H1 (cell line): ENCODE measurements around the gene SLC26A11. TPM values are rescaled to one million over a fixed set of nuclear protein-coding genes. Genes with fewer than 3 reads are reported as not detected.
A peak's percentile ranks its signal among the peaks of the same experiment; 100 is the strongest.

Source experiments
- BACH1 ChIP-seq: IDR thresholded peaks from 2 replicates; pipeline ENCODE4 v1.6.1; 2012; ENCODE audit warnings: low read length, improper control_type of control experiment
- EGR1 ChIP-seq: IDR thresholded peaks from 2 replicates; pipeline ENCODE4 v1.6.1; 2011; ENCODE audit warnings: low read depth, low read length, borderline replicate concordance
- KDM1A ChIP-seq: fragments of 200-600, 300-600 bp; sonication (generic); IDR thresholded peaks from 2 replicates; pipeline ENCODE4 v1.7.1; 2016; ENCODE audit warnings: mild to moderate bottlenecking, low read length, borderline replicate concordance
- POLR2A ChIP-seq, 2 experiments: IDR thresholded peaks; 1 replicate in 1 of 2; 2 replicates in 1 of 2; pipeline ENCODE4 v1.6.1; 2011; ENCODE audit warnings: low read depth in 2 of 2, low read length in 2 of 2, mild to moderate bottlenecking in 2 of 2; ENCODE audit errors: control extremely low read depth in 1 of 2
- RAD21 ChIP-seq, 2 experiments: IDR thresholded peaks in 1 of 2; conservative IDR thresholded peaks in 1 of 2; 2 replicates each; pipeline ENCODE4 v1.6.1; 2011; ENCODE audit warnings: low read depth in 2 of 2, low read length in 2 of 2, improper control_type of control experiment in 1 of 2, inconsistent platforms in 1 of 2, mild to moderate bottlenecking in 1 of 2, moderate library complexity in 1 of 2
- RFX5 ChIP-seq: IDR thresholded peaks from 2 replicates; pipeline ENCODE4 v1.6.1; 2011; ENCODE audit warnings: low read depth, low read length, improper control_type of control experiment, borderline replicate concordance
- RXRA ChIP-seq: IDR thresholded peaks from 2 replicates; pipeline ENCODE4 v1.6.1; 2011; ENCODE audit warnings: low read depth, mild to moderate bottlenecking, low read length, moderate library complexity; ENCODE audit not compliant: insufficient read depth
- SP1 ChIP-seq: IDR thresholded peaks from 2 replicates; pipeline ENCODE4 v1.6.1; 2011; ENCODE audit warnings: low read depth, low read length
- SP4 ChIP-seq: IDR thresholded peaks from 2 replicates; pipeline ENCODE4 v1.6.1; 2012; ENCODE audit warnings: low read length, inconsistent platforms
- TBP ChIP-seq: IDR thresholded peaks from 2 replicates; pipeline ENCODE4 v1.6.1; 2011; ENCODE audit warnings: low read depth, low read length, improper control_type of control experiment
- TCF12 ChIP-seq: IDR thresholded peaks from 2 replicates; pipeline ENCODE4 v1.6.1; 2011; ENCODE audit warnings: low read depth, mild to moderate bottlenecking, low read length
- ZNF274 ChIP-seq: IDR thresholded peaks from 2 replicates; pipeline ENCODE4 v1.7.0; 2012; ENCODE audit warnings: low read length, borderline replicate concordance; ENCODE audit errors: extremely low read depth
- polyA plus RNA-seq, 7 experiments: library from polyadenylated mRNA; depleted of rRNA in 3 of 7; stranded (reverse) in 5 of 7; unstranded in 2 of 7; fragments of >200 nt in 5 of 7; fragments of 200-250 nt in 2 of 7; gene quantifications; 1 replicate in 5 of 7; 2 replicates in 1 of 7; 4 replicates in 1 of 7; pipeline versions ENCODE4 v1.2.1 to v1.2.3, GENCODE V29; 2011 to 2013; ENCODE audit warnings: missing spikeins in 2 of 7, mixed read lengths in 2 of 7
- total RNA-seq: library from RNA; stranded (reverse); fragmentation: NEBNext Ultra II Directional; extraction: Animal tissue kit (Norgen Biotek cat#: 25700); gene quantifications from 2 replicates; pipeline ENCODE4 v1.2.1, GENCODE V29; 2021
- TF ChIP-seq, protein P1 (sequence below): IDR thresholded peaks from 2 replicates; pipeline ENCODE4 v1.6.1; 2011; ENCODE audit warnings: low read depth, mild to moderate bottlenecking, low read length; ENCODE audit not compliant: insufficient read depth
- TF ChIP-seq, protein P2 (sequence below), 3 experiments: IDR thresholded peaks; 1 replicate in 2 of 3; 2 replicates in 1 of 3; pipeline versions ENCODE4 v1.5.1 to v1.6.1; 2011; ENCODE audit warnings: low read length in 3 of 3, mild to moderate bottlenecking in 3 of 3, inconsistent platforms in 2 of 3, low read depth in 1 of 3, moderate library complexity in 1 of 3; ENCODE audit not compliant: insufficient read depth in 1 of 3; ENCODE audit errors: control extremely low read depth in 1 of 3
- TF ChIP-seq, protein P3 (sequence below): IDR thresholded peaks from 2 replicates; pipeline ENCODE4 v1.6.1; 2012; ENCODE audit warnings: inconsistent platforms
- TF ChIP-seq, protein P4 (sequence below): IDR thresholded peaks from 2 replicates; pipeline ENCODE4 v1.6.1; 2012; ENCODE audit warnings: low read length, inconsistent platforms
- TF ChIP-seq, protein P5 (sequence below): IDR thresholded peaks from 2 replicates; pipeline ENCODE4 v1.6.1; 2011; ENCODE audit warnings: low read length, improper control_type of control experiment

The SLC26A11 gene
- total and polyA plus RNA-seq, 2 of the 8 experiments (the other 6 are each of a cell fraction or from before 2014, with no cell fraction given), result 15.5 to 25.9 TPM

DNA sequence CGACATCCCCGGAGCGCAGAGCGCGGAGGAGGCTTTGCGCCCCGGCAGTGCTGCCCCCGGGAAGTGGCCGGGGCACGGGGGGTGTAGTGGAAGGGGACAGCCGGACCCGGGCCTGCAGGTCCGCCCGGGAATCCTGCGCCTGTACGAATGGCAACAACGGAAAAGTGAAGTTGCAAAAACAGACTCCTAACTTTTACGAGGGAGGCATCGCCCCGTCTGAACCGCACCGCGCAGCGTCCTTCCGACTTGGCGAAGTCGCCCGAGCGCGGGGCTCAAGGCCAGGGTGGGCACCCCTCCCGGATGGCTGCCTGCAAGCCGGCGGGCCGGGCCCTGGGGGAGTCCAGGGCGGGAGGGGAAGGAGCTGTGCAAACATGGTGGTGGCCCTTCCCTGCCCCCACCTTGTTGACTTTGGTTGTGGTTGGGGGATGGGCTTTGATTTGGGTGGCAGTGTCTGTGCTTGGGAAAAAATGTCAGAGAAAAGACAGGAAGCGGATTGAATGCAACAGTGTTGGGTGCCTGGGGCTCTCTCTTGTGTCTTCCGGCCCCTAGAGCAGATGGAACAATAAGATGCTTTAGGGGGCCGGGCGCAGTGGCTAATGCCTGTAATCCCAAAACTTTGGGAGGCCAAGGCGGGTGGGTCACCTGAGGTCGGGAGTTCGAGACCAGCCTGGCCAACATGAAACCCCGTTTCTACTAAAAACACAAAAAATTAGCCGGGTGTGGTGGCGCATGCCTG, 41.1 kb downstream of the SLC26A11 start (continued):
- TF ChIP-seq RAD21 (IDR thresholded peaks at IDR 0.05 in 1 of 2, conservative IDR thresholded peaks at IDR 0.05 in 1 of 2; ENCODE audit: low read depth in 2 of 2, low read length in 2 of 2) (0 out of 4 replicates have a peak, but pooled peaks of 1 of the 2 experiments have one; percentile 4), KDM1A (no peak), EGR1 (no peak; the same call in 1 of the 2 replicates), BACH1 (no peak), ZNF274 (no peak), SP4 (0 out of 2 replicates have a peak, but pooled peaks have one; percentile 33), RXRA (no peak), RFX5 (no peak), POLR2A (IDR thresholded peaks at IDR 0.05; ENCODE audit: control extremely low read depth in 1 of 2, low read depth in 2 of 2, low read length in 2 of 2) (peak in 1 of 2 experiments; percentile 54; a peak in 2 of 3 replicates), SP1 (peak; percentile 81), TCF12 (0 out of 2 replicates have a peak, but pooled peaks have one; percentile 53), TBP (peak; percentile 62; the same call in 1 of the 2 replicates)
- TF ChIP-seq, protein P1, sequence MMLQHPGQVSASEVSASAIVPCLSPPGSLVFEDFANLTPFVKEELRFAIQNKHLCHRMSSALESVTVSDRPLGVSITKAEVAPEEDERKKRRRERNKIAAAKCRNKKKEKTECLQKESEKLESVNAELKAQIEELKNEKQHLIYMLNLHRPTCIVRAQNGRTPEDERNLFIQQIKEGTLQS, result no peak
- TF ChIP-seq, protein P2, sequence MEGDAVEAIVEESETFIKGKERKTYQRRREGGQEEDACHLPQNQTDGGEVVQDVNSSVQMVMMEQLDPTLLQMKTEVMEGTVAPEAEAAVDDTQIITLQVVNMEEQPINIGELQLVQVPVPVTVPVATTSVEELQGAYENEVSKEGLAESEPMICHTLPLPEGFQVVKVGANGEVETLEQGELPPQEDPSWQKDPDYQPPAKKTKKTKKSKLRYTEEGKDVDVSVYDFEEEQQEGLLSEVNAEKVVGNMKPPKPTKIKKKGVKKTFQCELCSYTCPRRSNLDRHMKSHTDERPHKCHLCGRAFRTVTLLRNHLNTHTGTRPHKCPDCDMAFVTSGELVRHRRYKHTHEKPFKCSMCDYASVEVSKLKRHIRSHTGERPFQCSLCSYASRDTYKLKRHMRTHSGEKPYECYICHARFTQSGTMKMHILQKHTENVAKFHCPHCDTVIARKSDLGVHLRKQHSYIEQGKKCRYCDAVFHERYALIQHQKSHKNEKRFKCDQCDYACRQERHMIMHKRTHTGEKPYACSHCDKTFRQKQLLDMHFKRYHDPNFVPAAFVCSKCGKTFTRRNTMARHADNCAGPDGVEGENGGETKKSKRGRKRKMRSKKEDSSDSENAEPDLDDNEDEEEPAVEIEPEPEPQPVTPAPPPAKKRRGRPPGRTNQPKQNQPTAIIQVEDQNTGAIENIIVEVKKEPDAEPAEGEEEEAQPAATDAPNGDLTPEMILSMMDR (IDR thresholded peaks at IDR 0.05; ENCODE audit: control extremely low read depth in 1 of 3, insufficient read depth in 1 of 3, low read depth in 1 of 3, low read length in 3 of 3), result no peak
- TF ChIP-seq, protein P3, sequence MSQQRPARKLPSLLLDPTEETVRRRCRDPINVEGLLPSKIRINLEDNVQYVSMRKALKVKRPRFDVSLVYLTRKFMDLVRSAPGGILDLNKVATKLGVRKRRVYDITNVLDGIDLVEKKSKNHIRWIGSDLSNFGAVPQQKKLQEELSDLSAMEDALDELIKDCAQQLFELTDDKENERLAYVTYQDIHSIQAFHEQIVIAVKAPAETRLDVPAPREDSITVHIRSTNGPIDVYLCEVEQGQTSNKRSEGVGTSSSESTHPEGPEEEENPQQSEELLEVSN, result no peak
- TF ChIP-seq, protein P4, sequence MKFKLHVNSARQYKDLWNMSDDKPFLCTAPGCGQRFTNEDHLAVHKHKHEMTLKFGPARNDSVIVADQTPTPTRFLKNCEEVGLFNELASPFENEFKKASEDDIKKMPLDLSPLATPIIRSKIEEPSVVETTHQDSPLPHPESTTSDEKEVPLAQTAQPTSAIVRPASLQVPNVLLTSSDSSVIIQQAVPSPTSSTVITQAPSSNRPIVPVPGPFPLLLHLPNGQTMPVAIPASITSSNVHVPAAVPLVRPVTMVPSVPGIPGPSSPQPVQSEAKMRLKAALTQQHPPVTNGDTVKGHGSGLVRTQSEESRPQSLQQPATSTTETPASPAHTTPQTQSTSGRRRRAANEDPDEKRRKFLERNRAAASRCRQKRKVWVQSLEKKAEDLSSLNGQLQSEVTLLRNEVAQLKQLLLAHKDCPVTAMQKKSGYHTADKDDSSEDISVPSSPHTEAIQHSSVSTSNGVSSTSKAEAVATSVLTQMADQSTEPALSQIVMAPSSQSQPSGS, result no peak; the same call in 1 of the 2 replicates
- TF ChIP-seq, protein P5, sequence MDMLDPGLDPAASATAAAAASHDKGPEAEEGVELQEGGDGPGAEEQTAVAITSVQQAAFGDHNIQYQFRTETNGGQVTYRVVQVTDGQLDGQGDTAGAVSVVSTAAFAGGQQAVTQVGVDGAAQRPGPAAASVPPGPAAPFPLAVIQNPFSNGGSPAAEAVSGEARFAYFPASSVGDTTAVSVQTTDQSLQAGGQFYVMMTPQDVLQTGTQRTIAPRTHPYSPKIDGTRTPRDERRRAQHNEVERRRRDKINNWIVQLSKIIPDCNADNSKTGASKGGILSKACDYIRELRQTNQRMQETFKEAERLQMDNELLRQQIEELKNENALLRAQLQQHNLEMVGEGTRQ, result no peak
